Fibroblast of lung (primary cell): ENCODE data around the gene TRAF6. TPM values are rescaled to one million over a fixed set of nuclear protein-coding genes. Genes with fewer than 3 reads are reported as not detected.
"Not testable (repeated sequence)": the region's sequence is repeated elsewhere in the genome, so short reads cannot be mapped to it uniquely, and the experiment has no call there.

Experiments
- DNase-seq, 2 donors: peaks; one replicate each; pipeline versions ENCODE4 v3.0.0 to v3.0.0-alpha.2; 2010; ENCODE audit warnings: low read depth in 2 of 2
- H2AFZ ChIP-seq: 2 replicates; pipeline ENCODE4 v1.5.1; 2012; ENCODE audit warnings: low read length, control low read depth, inconsistent platforms
- H3K27ac ChIP-seq: 2 replicates; pipeline ENCODE4 v1.5.1; 2011; ENCODE audit warnings: low read length, control low read depth; ENCODE audit not compliant: insufficient read depth
- H3K27me3 ChIP-seq: 2 replicates; pipeline ENCODE4 v1.5.1; 2011; ENCODE audit warnings: mild to moderate bottlenecking, low read length; ENCODE audit not compliant: control insufficient read depth, insufficient read depth
- H3K36me3 ChIP-seq: 2 replicates; pipeline ENCODE4 v1.5.1; 2011; ENCODE audit warnings: low read length; ENCODE audit not compliant: control insufficient read depth, insufficient read depth
- H3K4me1 ChIP-seq: 2 replicates; pipeline ENCODE4 v1.5.1; 2011; ENCODE audit warnings: low read length; ENCODE audit not compliant: control insufficient read depth, insufficient read depth; ENCODE audit errors: extremely low read depth
- H3K4me2 ChIP-seq: 2 replicates; pipeline ENCODE4 v1.5.1; 2011; ENCODE audit warnings: low read length, control low read depth; ENCODE audit not compliant: insufficient read depth; ENCODE audit errors: extremely low read depth
- H3K4me3 ChIP-seq, 4 experiments: fragments of 200-600 bp in 1 of 4; sonication (generic) in 1 of 4; replicated peaks in 1 of 4; 2 replicates each; pipeline ENCODE4 v1.5.1; 2011 to 2016; ENCODE audit warnings: low read length in 4 of 4, low read depth in 3 of 4, mild to moderate bottlenecking in 3 of 4, control low read depth in 2 of 4, inconsistent platforms in 1 of 4, mixed read lengths in 1 of 4; ENCODE audit not compliant: insufficient read depth in 1 of 4; ENCODE audit errors: control extremely low read depth in 1 of 4
- H3K79me2 ChIP-seq: 2 replicates; pipeline ENCODE4 v1.5.1; 2012; ENCODE audit warnings: mild to moderate bottlenecking, low read length, inconsistent platforms; ENCODE audit not compliant: control insufficient read depth, insufficient read depth
- H3K9ac ChIP-seq: 2 replicates; pipeline ENCODE4 v1.5.1; 2011; ENCODE audit warnings: mild to moderate bottlenecking, low read length, control low read depth; ENCODE audit not compliant: insufficient read depth
- H3K9me3 ChIP-seq: 2 replicates; pipeline ENCODE4 v1.5.1; 2012; ENCODE audit warnings: low read depth, low read length; ENCODE audit not compliant: control insufficient read depth, insufficient read depth
- H4K20me1 ChIP-seq: 2 replicates; pipeline ENCODE4 v1.5.1; 2011; ENCODE audit warnings: low read length; ENCODE audit not compliant: control insufficient read depth, insufficient read depth; ENCODE audit errors: extremely low read depth
- CTCF ChIP-seq, 2 donors: IDR thresholded peaks in 1 of 2; conservative IDR thresholded peaks in 1 of 2; 1 replicate in 1 of 2; 2 replicates in 1 of 2; pipeline ENCODE4 v1.5.1; 2011 to 2012; ENCODE audit warnings: low read length in 2 of 2, control low read depth in 1 of 2, inconsistent platforms in 1 of 2, low read depth in 1 of 2, mild to moderate bottlenecking in 1 of 2
- EZH2 ChIP-seq: IDR thresholded peaks from 2 replicates; pipeline ENCODE4 v1.5.1; 2012; ENCODE audit warnings: low read length, control low read depth, mild to moderate bottlenecking; ENCODE audit errors: missing control alignments
- polyA plus RNA-seq, 2 donors: library from polyadenylated mRNA; depleted of rRNA in 1 of 2; stranded (reverse) in 1 of 2; unstranded in 1 of 2; fragments of >200 nt; gene quantifications; 2 replicates each; pipeline ENCODE4 v1.2.1, GENCODE V29; 2011 to 2012; ENCODE audit warnings: missing spikeins in 1 of 2
- total RNA-seq: library from RNA; depleted of rRNA; stranded (reverse); fragments of >200 nt; gene quantifications from 2 replicates; pipeline ENCODE4 v1.2.1, GENCODE V29; 2014

The TRAF6 gene
- total and polyA plus RNA-seq, 2 donors (not counting 1 experiment from before 2014, with no cell fraction given), result 6.6 to 9.0 TPM

DNA sequence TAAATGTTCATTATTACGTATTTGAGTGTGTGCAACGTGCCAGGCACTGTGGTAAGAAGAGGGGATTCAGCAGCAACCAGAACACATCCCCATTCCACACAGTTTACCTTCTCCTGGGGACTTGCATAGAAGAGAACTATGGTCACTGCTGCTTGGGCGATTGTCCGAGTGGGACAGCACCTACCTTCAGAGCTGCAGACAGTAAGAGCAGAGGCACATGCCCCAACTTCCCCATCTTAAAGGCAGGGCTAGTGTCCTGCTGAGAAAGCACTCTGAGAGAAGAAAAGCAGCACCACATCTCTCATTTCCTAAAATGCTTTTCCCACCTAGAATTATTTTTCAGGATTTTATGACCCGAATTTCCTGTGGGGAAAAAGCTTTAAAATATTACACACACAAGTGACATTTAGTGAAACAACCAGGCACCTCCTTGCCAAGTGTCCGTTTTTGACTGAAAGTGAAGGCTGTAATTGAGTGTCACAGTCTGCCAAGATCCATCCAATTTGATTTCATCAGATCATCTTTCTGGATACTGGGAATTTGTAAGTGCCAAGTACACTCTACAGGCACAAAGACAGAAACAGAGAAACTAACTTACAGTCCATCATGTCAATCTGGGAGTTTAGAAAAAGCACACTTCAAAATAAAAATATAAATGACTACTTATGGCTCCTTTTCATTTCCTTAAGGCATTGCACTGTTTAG lies 24.6 kb downstream of the TRAF6 start:
- DNase-seq, result no peak
- Histone ChIP-seq H3K9me3 (no peaks in the 10 kb centered on the region), H3K4me1 (no peaks in the 10 kb centered on the region), H3K9ac (no peak overlapping the region), H3K27me3 (no peaks in the 10 kb centered on the region), H3K4me3 (no peak overlapping the region), H4K20me1 (no peaks in the 10 kb centered on the region), H3K79me2 (no peaks in the 10 kb centered on the region), H3K36me3 (peaks cover 6% of the 10 kb centered on the region), H2AFZ (no peak overlapping the region), H3K27ac (no peak overlapping the region), H3K4me2 (no peak overlapping the region)
- TF ChIP-seq EZH2 (no peak), CTCF (conservative IDR thresholded peaks at IDR 0.05 in 1 of 2, IDR thresholded peaks at IDR 0.05 in 1 of 2; ENCODE audit: low read depth in 1 of 2, low read length in 2 of 2) (no peak)

DNA sequence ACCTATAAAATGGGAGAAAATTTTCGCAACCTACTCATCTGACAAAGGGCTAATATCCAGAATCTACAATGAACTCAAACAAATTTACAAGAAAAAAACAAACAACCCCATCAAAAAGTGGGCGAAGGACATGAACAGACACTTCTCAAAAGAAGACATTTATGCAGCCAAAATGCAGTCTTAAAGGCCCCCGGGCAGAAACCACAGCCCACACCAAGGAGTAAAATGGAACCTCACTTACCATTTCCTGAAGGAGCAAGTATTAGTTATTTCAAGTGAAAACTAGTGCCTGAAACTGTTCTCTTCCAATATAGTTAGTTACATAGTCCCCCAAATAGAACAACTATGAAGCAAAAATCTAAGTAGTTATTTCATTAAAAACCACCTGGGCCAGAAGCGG lies 27.0 kb downstream of the TRAF6 start:
- not testable (repeated sequence) for H3K9ac ChIP-seq, H3K9me3 ChIP-seq, H3K79me2 ChIP-seq, H3K4me2 ChIP-seq, H3K4me3 ChIP-seq, H2AFZ ChIP-seq, H3K4me1 ChIP-seq, H3K36me3 ChIP-seq, H3K27ac ChIP-seq, DNase-seq, H3K27me3 ChIP-seq, H4K20me1 ChIP-seq

DNA sequence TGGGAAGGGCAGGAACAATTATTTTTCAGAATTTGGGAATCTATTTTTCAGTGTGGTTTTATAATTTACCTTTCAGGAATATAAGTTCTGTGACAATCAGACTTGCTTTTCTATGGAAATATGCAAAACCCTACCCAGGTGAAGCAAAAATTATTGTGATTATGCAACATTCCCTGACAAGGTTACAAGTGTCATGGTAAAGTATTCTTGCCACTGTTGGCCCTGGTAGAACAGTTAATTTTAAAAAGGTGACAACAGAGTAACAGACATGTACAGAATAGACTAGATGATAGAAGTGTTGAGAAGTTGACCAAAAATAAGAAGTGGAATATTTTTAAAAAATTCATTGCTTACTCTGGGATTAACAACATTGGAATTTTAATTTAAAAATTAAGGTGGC lies 29.2 kb downstream of the TRAF6 start:
- TF ChIP-seq EZH2 (no peak), CTCF (conservative IDR thresholded peaks at IDR 0.05 in 1 of 2, IDR thresholded peaks at IDR 0.05 in 1 of 2; ENCODE audit: low read depth in 1 of 2, low read length in 2 of 2) (no peak)
- no peak overlapping the region for H3K4me2 ChIP-seq
- no peak overlapping the region for H3K27ac ChIP-seq
- H3K27me3 ChIP-seq, result no peaks in the 10 kb centered on the region
- no peaks in the 10 kb centered on the region for H3K79me2 ChIP-seq
- H3K36me3 ChIP-seq, result no peaks in the 10 kb centered on the region
- no peaks in the 10 kb centered on the region for H3K4me1 ChIP-seq
- no peak overlapping the region for H3K4me3 ChIP-seq
- no peaks in the 10 kb centered on the region for H3K9me3 ChIP-seq
- no peak for DNase-seq
- no peak overlapping the region for H3K9ac ChIP-seq
- H4K20me1 ChIP-seq, result no peaks in the 10 kb centered on the region
- no peak overlapping the region for H2AFZ ChIP-seq
